GM18870 (cell line): ENCODE data around the gene MIPOL1.
"Not testable (repeated sequence)": the region's sequence is repeated elsewhere in the genome, so short reads cannot be mapped to it uniquely, and the experiment has no call there.

ENCODE experiments used
- ATAC-seq: cut with Tn5 transposase; IDR thresholded peaks from one replicate; pipeline ENCODE4 v1.9.1; 2021; ENCODE audit warnings: moderate library complexity; ENCODE audit not compliant: unreplicated experiment

Gene MIPOL1

GRCh38 chr14:37279818-37280217 is 82.1 kb downstream of the MIPOL1 start:
- ATAC-seq, result no peak

GRCh38 chr14:37284760-37285159 is 87.0 kb downstream of the MIPOL1 start:
- ATAC-seq, result no peak

- ATAC-seq, result no peak
Measured at GRCh38 chr14:37285220-37285619, 87.5 kb downstream of the MIPOL1 start.

GRCh38 chr14:37289688-37290087 is 92.0 kb downstream of the MIPOL1 start:
- ATAC-seq, result no peak

GRCh38 chr14:37295262-37295661 is 97.5 kb downstream of the MIPOL1 start:
- ATAC-seq, result not testable (repeated sequence)

GRCh38 chr14:37311252-37311651 is 113.5 kb downstream of the MIPOL1 start:
- ATAC-seq, result no peak

- no peak for ATAC-seq
Measured at GRCh38 chr14:37318938-37319337, 121.2 kb downstream of the MIPOL1 start.

- ATAC-seq, result no peak
Measured at GRCh38 chr14:37320106-37320505, 122.4 kb downstream of the MIPOL1 start.

GRCh38 chr14:37325332-37325731 is 127.6 kb downstream of the MIPOL1 start:
- no peak for ATAC-seq

- ATAC-seq, result no peak
Measured at GRCh38 chr14:37326434-37326833, 128.7 kb downstream of the MIPOL1 start.

GRCh38 chr14:37327933-37328332 is 130.2 kb downstream of the MIPOL1 start:
- not testable (repeated sequence) for ATAC-seq

GRCh38 chr14:37328673-37329072 is 130.9 kb downstream of the MIPOL1 start:
- no peak for ATAC-seq

GRCh38 chr14:37329189-37330001 is 131.7 kb downstream of the MIPOL1 start:
- ATAC-seq, result no peak

GRCh38 chr14:37330910-37331309 is 133.2 kb downstream of the MIPOL1 start:
- no peak for ATAC-seq

- no peak for ATAC-seq
Measured at GRCh38 chr14:37340353-37340752, 142.6 kb downstream of the MIPOL1 start.

- no peak for ATAC-seq
Measured at GRCh38 chr14:37343307-37344094, 145.8 kb downstream of the MIPOL1 start.

GRCh38 chr14:37363661-37364060 is 165.9 kb downstream of the MIPOL1 start:
- no peak for ATAC-seq

- no peak for ATAC-seq
Measured at GRCh38 chr14:37369425-37369824, 171.7 kb downstream of the MIPOL1 start.

GRCh38 chr14:37375566-37375965 is 177.8 kb downstream of the MIPOL1 start:
- no peak for ATAC-seq

- ATAC-seq, result no peak
Measured at GRCh38 chr14:37376944-37377609, 179.3 kb downstream of the MIPOL1 start.

- no peak for ATAC-seq
Measured at GRCh38 chr14:37384870-37385596, 187.3 kb downstream of the MIPOL1 start.
